ENCODE measurements around the gene TNNT3. TPM values are rescaled to one million over a fixed set of nuclear protein-coding genes. Genes with fewer than 3 reads are reported as not detected.
A peak's percentile ranks its signal among the peaks of the same experiment; 100 is the strongest.

TNNT3 gene
- total and polyA plus RNA-seq, 9 donors = 2,869 to 9,783 (median 6,353) TPM

DNA sequence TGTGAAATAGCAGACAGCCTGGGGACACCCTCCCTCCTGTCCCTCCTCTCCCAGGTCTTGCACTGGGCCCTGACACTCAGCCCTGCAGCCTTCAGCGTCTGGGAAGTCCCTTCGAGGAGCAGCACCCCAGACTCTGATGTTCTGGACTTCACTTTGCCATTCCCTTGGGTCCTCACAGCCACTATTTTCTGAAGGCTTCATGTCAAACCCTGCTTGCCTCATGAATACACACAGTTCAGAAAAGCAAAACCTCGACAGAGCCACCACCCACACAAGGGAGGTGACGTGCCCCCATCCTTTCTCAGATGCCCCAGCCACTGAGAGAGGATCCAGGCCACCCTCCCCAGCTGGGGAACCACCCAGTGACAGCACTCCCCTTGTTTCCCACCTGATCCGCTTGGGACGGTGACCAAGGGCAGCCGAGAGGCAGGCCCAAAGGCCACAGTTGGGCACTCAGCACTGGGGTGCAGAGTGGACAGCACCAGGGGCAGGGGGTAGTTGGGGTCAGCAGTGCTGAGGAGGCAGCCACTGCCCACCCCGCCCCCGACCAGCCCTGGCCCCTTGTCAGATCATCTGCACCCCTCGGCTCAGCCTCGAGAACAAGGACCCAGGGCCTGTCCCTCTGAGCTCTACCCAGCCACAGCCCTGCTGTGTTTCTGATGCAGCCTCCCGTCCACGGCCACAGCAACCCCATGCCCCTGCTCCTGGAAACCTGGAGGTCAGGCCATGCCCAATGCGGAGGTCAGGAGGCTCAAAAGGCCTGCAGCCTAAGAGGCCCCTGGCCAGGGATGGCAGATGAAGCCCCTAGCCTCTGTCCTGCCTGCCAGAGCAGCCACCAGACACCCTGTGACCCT lies 3.1 kb upstream of the TNNT3 start:
- H3K36me3 ChIP-seq (ENCODE audit: control insufficient read depth, insufficient read depth, low read length) = peaks cover 3% of the 10 kb centered on the region

DNA sequence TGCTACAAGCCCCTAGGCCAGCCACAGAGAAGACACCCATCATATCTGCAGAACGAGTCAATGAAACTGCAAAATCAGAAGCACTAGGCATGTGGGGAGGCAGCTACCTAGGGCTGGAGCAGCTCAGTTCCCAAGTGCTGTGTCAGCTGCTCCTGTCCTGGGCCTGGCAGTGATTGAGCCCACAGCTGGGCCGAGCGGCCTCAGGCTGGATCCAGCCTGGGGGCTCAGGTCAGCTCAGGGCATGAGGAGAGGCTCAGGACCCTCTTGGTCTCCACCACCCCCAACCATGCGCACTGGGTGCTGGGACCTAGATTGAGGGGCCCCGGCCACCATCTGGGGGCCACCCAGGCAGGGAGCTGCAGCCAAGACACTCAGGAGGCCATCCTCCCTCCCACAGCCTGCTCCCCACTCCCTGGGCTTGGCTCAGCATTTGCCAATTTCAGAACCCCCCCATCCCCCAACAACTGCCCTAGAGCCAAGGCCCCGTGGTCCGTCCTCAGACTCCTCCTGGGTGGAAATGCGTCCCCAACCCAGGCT lies 2.4 kb upstream of the TNNT3 start:
- DNase-seq = peak; percentile 75
- peaks cover 70% of the 10 kb centered on the region for H3K4me1 ChIP-seq (ENCODE audit: control insufficient read depth, insufficient read depth, low read length)
- H3K27me3 ChIP-seq (ENCODE audit: control insufficient read depth, insufficient read depth, low read length) = no peaks in the 10 kb centered on the region
- 51% methylated on average over 7 of the region's 8 CpGs for WGBS (ENCODE audit: insufficient coverage)
- H3K9me3 ChIP-seq (replicated peaks; ENCODE audit: control insufficient read depth, low read depth, low read length) = no peaks in the 10 kb centered on the region
- peak overlapping the region; percentile 83 for H3K27ac ChIP-seq (ENCODE audit: low read length)
- H3K4me3 ChIP-seq (ENCODE audit: low read length) = no peak overlapping the region
- H3K36me3 ChIP-seq (ENCODE audit: control insufficient read depth, insufficient read depth, low read length) = peaks cover 5% of the 10 kb centered on the region

More for the DNA sequence above, 3.1 kb upstream of the TNNT3 start:
- Histone ChIP-seq H3K4me3 (ENCODE audit: low read length) (no peak overlapping the region), H3K4me1 (ENCODE audit: control insufficient read depth, insufficient read depth, low read length) (peaks cover 66% of the 10 kb centered on the region), H3K9me3 (replicated peaks; ENCODE audit: control insufficient read depth, low read depth, low read length) (no peaks in the 10 kb centered on the region), H3K27me3 (ENCODE audit: control insufficient read depth, insufficient read depth, low read length) (no peaks in the 10 kb centered on the region), H3K27ac (ENCODE audit: low read length) (peak overlapping the region; percentile 83)
- WGBS (ENCODE audit: insufficient coverage) = 81% methylated on average over 11 of the region's 14 CpGs
- peak; percentile 8 for DNase-seq

DNA sequence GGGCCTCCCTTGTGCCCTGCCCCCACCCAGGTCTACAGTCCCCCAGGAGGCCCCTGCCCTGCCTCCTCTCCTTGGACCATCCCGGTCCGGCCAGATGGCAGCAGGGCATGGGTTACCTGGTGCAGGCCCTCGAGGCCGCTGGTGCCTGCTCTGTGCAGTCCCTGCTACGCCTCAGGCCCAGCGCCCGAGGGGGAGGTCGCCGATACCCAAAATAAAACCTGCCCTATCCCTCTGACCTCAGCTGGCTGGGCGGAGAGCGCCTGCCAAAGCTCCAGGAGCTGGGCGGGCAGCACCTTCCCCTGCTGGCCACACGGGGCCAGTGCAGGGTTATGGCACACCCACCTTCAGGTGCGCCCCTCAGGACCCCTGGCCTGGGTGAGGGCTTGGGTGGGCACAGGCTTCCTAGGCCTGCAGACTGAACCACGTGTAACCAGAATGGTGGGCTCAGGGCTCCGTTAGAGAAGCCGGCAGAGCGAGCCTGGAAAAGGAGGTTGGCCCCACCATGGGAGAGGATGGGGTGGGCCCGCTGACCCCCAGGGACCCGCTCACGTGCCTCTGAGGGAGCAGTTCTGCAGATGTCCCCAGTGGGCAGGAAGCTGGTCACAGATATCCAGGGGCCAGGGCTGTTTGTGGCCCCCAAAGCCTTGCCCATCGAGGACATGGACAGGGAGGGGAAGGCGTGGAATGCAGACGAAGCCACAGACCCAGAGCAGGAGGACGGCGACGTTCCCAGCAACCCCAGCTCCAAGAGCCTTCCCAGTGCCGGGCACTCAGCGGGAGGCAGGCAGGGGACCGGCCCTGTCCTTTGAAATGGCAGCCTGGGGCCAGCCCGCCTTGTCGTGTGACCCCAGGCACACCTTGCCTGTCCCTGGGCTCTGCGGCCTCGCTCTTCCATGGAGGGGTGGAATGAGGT lies 1.7 kb upstream of the TNNT3 start:
- H3K4me1 ChIP-seq (ENCODE audit: control insufficient read depth, insufficient read depth, low read length) = peaks cover 74% of the 10 kb centered on the region
- peak; percentile 50 for DNase-seq
- 80% methylated on average over 31 of the region's 34 CpGs for WGBS (ENCODE audit: insufficient coverage)

DNA sequence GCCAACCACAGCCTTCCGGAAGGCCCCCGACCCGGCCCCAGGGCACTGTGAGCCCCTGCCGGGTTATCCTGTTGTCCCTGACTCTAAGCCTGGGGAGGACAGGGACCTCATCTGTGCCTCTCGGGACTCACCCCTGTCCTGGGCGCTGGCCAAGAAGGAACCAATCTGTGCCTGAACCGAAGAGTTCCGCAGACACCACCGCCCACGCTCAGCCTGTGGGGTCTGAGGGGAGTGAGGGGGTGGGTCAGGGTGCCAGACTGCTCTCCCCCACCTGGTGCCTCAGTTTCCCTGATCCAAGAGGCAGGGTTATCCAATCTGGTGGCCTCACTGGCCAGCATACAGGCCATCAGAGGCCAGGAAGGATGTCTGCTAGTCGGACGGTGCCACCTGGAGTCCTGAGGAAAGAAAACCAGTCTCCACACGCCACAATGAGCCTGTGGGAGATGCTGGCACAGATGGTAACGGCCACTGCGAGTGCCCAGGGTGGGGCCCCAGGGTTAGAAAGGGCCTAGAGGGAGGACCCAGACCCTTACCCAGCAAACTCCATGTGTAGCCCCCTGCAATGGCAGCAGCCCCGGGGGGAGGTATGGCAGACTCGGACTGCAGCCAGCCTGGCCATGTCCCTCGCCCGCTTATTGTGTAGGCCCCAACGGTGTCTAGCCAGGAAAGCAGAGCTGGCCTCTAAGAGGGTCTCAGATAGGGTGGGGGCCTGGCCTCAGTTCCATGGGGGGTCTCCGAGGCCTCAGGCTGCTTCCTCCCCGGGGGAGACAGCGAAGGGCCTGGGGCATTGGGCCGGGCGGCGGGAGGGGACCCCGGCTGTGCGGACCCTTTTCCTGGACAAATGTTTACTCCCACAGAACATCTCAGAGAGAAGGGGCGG lies 827 bp upstream of the TNNT3 start:
- Histone ChIP-seq H3K36me3 (ENCODE audit: control insufficient read depth, insufficient read depth, low read length) (peaks cover 15% of the 10 kb centered on the region), H3K27me3 (ENCODE audit: control insufficient read depth, insufficient read depth, low read length) (no peaks in the 10 kb centered on the region), H3K4me1 (ENCODE audit: control insufficient read depth, insufficient read depth, low read length) (peaks cover 77% of the 10 kb centered on the region), H3K4me3 (ENCODE audit: low read length) (no peak overlapping the region), H3K27ac (ENCODE audit: low read length) (peak overlapping the region; percentile 99), H3K9me3 (replicated peaks; ENCODE audit: control insufficient read depth, low read depth, low read length) (no peaks in the 10 kb centered on the region)
- peak; percentile 38 for DNase-seq
- 88% methylated on average over 16 of the region's 29 CpGs for WGBS (ENCODE audit: insufficient coverage)

More for the DNA sequence above, 1.7 kb upstream of the TNNT3 start:
- Histone ChIP-seq H3K36me3 (ENCODE audit: control insufficient read depth, insufficient read depth, low read length) (peaks cover 9% of the 10 kb centered on the region), H3K27me3 (ENCODE audit: control insufficient read depth, insufficient read depth, low read length) (no peaks in the 10 kb centered on the region), H3K4me3 (ENCODE audit: low read length) (no peak overlapping the region), H3K27ac (ENCODE audit: low read length) (peak overlapping the region; percentile 99), H3K9me3 (replicated peaks; ENCODE audit: control insufficient read depth, low read depth, low read length) (no peaks in the 10 kb centered on the region)

DNA sequence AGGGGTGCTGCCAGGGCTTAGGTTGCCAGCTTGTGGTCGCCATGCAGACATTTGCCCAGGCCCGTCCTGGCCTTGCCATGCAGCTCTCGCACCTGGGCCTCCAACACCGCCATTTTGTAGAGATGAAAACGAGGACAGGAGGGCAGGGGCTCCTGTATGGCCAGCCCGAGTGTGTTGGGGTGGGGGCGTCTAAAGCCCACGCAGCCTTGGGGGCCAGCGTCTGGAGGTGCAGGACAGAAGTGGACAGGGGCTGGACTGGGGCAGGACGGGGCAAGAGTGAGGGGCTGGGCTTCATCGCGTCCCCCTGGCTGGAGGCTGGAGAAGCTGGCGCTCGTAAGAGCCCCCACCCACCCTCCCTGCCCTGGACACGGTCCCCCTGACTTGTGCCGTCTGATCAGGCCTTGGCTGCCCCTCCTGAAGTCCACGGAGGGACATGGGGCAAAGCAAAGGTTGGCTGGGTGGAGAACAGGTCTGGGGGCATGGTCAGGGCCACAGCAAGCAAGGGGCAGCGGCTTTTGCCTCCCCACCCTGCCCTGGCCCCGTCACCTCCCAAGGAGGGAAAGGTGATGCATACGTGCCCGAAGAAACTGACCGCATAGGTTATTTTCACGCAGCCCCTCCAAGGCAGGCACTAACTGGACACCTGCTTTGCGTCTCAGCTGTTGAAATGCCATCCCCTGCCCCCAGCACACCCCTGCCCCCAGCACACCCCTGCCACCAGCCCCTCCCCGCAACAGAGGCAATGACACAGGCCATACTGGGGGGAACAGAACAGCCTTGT lies 815 bp downstream of the TNNT3 start:
- peaks cover 22% of the 10 kb centered on the region for H3K36me3 ChIP-seq (ENCODE audit: control insufficient read depth, insufficient read depth, low read length)
- DNase-seq = peak; percentile 17
- H3K4me1 ChIP-seq (ENCODE audit: control insufficient read depth, insufficient read depth, low read length) = peaks cover 93% of the 10 kb centered on the region
- no peaks in the 10 kb centered on the region for H3K27me3 ChIP-seq (ENCODE audit: control insufficient read depth, insufficient read depth, low read length)
- H3K9me3 ChIP-seq (replicated peaks; ENCODE audit: control insufficient read depth, low read depth, low read length) = no peaks in the 10 kb centered on the region
- peak overlapping the region; percentile 99 for H3K27ac ChIP-seq (ENCODE audit: low read length)
- peak overlapping the region; percentile 65 for H3K4me3 ChIP-seq (ENCODE audit: low read length)
- WGBS (ENCODE audit: insufficient coverage) = 77% methylated on average over 12 of the region's 25 CpGs

DNA sequence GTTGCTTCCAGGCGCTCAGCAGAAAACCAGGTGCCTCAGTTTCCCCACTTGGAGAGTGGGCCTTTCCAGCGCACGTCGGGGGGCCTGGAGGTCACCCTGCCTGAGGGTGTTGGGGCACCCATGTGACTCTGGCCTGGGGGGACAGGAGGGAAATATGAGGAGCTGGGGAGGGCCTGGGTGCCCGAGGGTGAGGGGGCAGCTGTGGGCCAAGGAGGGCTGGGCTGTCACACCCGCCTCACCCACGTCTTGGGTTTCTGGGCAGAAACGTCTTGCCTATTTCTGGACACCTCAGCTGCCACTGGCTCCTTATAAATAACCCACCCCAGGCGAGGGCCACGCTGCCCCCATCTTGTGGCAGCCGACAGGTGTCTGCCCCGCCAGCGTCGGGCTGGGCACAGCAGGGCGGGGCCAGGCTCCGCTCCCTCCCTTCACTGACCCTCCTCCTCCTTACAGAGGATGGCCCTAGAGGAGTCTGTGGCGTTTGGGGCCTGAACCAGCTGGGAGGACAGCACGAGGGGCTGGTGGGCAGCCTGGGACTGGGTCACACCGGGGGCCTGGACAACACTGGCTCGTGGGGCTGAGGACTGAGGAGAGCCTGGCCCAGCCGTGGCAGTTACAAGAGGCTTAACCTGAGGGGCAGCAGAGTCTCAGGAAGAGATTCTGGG lies 1.5 kb downstream of the TNNT3 start:
- Histone ChIP-seq H3K4me1 (ENCODE audit: control insufficient read depth, insufficient read depth, low read length) (peaks cover 98% of the 10 kb centered on the region), H3K9me3 (replicated peaks; ENCODE audit: control insufficient read depth, low read depth, low read length) (no peaks in the 10 kb centered on the region), H3K4me3 (ENCODE audit: low read length) (peak overlapping the region; percentile 65), H3K27ac (ENCODE audit: low read length) (peak overlapping the region; percentile 99), H3K27me3 (ENCODE audit: control insufficient read depth, insufficient read depth, low read length) (no peaks in the 10 kb centered on the region), H3K36me3 (ENCODE audit: control insufficient read depth, insufficient read depth, low read length) (peaks cover 27% of the 10 kb centered on the region)
- 38% methylated on average over 17 of the region's 21 CpGs for WGBS (ENCODE audit: insufficient coverage)
- DNase-seq = peak; percentile 84

DNA sequence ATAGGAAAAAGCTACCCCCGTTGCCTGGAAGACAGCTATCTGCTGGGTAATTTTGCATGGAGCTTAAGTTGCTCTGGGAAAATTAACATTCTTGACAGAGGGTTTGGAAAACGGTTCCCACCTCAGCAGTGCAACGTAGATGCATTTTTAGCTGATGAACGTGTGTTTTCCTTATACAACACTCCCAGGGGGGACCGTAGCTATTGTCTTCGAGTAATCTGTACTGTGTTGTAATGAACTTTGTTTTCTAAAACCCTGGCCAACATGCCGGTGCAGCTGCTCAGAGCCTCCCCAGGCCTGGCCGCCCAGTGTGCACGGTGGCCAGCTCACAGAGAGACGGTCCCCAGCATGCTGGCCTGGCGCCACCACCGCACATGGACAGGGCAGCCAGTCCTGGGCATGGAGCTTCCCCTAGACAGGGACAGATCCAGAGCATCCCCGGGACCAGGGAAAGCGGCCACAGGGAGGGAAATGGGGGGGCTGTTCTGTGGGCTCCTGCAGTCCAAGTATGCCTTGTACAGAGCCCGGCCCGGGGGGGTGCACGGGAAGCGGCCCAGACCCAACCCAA lies 2.2 kb downstream of the TNNT3 start:
- H3K9me3 ChIP-seq (replicated peaks; ENCODE audit: control insufficient read depth, low read depth, low read length) = no peaks in the 10 kb centered on the region
- H3K4me3 ChIP-seq (ENCODE audit: low read length) = peak overlapping the region; percentile 65
- H3K4me1 ChIP-seq (ENCODE audit: control insufficient read depth, insufficient read depth, low read length) = peaks cover 98% of the 10 kb centered on the region
- 10% methylated on average over 13 of the region's 18 CpGs for WGBS (ENCODE audit: insufficient coverage)
- DNase-seq = peak; percentile 99
- H3K36me3 ChIP-seq (ENCODE audit: control insufficient read depth, insufficient read depth, low read length) = peaks cover 33% of the 10 kb centered on the region
- H3K27me3 ChIP-seq (ENCODE audit: control insufficient read depth, insufficient read depth, low read length) = no peaks in the 10 kb centered on the region
- H3K27ac ChIP-seq (ENCODE audit: low read length) = peak overlapping the region; percentile 99

DNA sequence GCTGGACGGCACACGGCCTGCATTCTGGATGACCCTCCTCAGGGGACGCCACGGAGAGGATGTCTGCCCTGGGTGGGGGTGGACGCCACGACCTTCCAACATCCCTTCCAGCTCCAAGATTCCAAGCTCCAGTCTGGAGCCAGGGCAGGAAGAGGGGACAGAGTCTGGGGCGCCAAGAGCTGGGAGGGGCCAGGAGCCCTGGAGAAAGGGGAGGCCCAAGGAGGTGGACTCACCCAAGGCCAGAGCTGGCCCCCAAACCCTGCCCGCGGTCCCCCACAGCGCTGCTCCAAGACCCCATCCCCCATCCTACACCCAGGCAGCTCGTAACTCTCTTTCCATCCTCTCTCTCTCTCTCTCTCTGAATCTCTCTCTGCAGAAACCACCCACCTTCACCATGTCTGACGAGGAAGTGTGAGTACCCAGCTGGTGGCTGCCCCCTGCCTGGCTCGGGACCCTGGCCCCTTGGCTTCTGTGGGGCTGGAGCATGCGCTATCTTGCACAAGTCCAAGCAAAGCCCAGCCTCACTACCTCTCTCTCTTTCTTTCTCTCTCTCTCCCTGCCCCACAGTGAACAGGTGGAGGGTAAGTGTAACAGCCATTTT lies 3.1 kb downstream of the TNNT3 start:
- 36% methylated on average over 3 of the region's 14 CpGs for WGBS (ENCODE audit: insufficient coverage)
- peak; percentile 94 for DNase-seq
- peaks cover 41% of the 10 kb centered on the region for H3K36me3 ChIP-seq (ENCODE audit: control insufficient read depth, insufficient read depth, low read length)
- H3K27ac ChIP-seq (ENCODE audit: low read length) = peak overlapping the region; percentile 99
- peak overlapping the region; percentile 65 for H3K4me3 ChIP-seq (ENCODE audit: low read length)
- no peaks in the 10 kb centered on the region for H3K27me3 ChIP-seq (ENCODE audit: control insufficient read depth, insufficient read depth, low read length)
- H3K9me3 ChIP-seq (replicated peaks; ENCODE audit: control insufficient read depth, low read depth, low read length) = no peaks in the 10 kb centered on the region
- H3K4me1 ChIP-seq (ENCODE audit: control insufficient read depth, insufficient read depth, low read length) = peaks cover 98% of the 10 kb centered on the region
